Measurements from ENCODE around the gene TMED4. TPM values are rescaled to one million over a fixed set of nuclear protein-coding genes. Genes with fewer than 3 reads are reported as not detected.

TMED4 gene
- total and polyA plus RNA-seq, 2 of the 13 experiments (the other 11 are each of a cell fraction or from before 2014, with no cell fraction given): 81.4 to 109 TPM

GRCh38 chr7:44581879-44582603 is at the start of gene TMED4 (continued):
- TF ChIP-seq HBP1 (CRISPR knock-in tag; IDR thresholded peaks at IDR 0.05; ENCODE audit: low read depth) (0 out of 2 replicates have a peak, but pooled peaks have one; percentile 43), MLLT10 (CRISPR knock-in tag; IDR thresholded peaks at IDR 0.05) (no peak), SMC3 (IDR thresholded peaks at IDR 0.05; ENCODE audit: low read length) (no peak), BCLAF1 (IDR thresholded peaks at IDR 0.05) (no peak), ZNF607 (CRISPR knock-in tag; IDR thresholded peaks at IDR 0.05; ENCODE audit: borderline replicate concordance) (peak; percentile 44), ISX (CRISPR knock-in tag; conservative IDR thresholded peaks at IDR 0.05) (no peak), ZNF10 (CRISPR knock-in tag; IDR thresholded peaks at IDR 0.05; ENCODE audit: borderline replicate concordance, low read depth) (peak; percentile 80; the same call in 1 of the 2 replicates), ZNF430 (CRISPR knock-in tag; IDR thresholded peaks at IDR 0.05) (no peak), CSRNP1 (CRISPR knock-in tag; IDR thresholded peaks at IDR 0.05) (peak; percentile 53), POLR2A (IDR thresholded peaks at IDR 0.05; ENCODE audit: insufficient read depth in 1 of 2, low read depth in 2 of 2, low read length in 2 of 2) (peak in 1 of 2 experiments; percentile 85; a peak in 2 of 4 replicates), AKAP8 (CRISPR knock-in tag; IDR thresholded peaks at IDR 0.05) (no peak; the same call in 1 of the 2 replicates), ATF2 (CRISPR knock-in tag; IDR thresholded peaks at IDR 0.05) (peak; percentile 28; the same call in 1 of the 2 replicates), NONO (IDR thresholded peaks at IDR 0.05) (no peak), NONO (CRISPR knock-in tag; conservative IDR thresholded peaks at IDR 0.05) (peak; percentile 74), JUND (CRISPR knock-in tag; IDR thresholded peaks at IDR 0.05) (no peak), SAP130 (CRISPR knock-in tag; IDR thresholded peaks at IDR 0.05; ENCODE audit: low read depth) (peak; percentile 70), KDM2A (CRISPR knock-in tag; IDR thresholded peaks at IDR 0.05; ENCODE audit: borderline replicate concordance, low read depth) (peak; percentile 86), ZMAT3 (CRISPR knock-in tag; conservative IDR thresholded peaks at IDR 0.05) (peak; percentile 82)
- TF ChIP-seq, protein P1, sequence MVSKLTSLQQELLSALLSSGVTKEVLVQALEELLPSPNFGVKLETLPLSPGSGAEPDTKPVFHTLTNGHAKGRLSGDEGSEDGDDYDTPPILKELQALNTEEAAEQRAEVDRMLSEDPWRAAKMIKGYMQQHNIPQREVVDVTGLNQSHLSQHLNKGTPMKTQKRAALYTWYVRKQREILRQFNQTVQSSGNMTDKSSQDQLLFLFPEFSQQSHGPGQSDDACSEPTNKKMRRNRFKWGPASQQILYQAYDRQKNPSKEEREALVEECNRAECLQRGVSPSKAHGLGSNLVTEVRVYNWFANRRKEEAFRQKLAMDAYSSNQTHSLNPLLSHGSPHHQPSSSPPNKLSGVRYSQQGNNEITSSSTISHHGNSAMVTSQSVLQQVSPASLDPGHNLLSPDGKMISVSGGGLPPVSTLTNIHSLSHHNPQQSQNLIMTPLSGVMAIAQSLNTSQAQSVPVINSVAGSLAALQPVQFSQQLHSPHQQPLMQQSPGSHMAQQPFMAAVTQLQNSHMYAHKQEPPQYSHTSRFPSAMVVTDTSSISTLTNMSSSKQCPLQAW (CRISPR knock-in tag; IDR thresholded peaks at IDR 0.05): peak; percentile 66
